ENCODE measurements around the gene OR8G1. TPM values are rescaled to one million over a fixed set of nuclear protein-coding genes. Genes with fewer than 3 reads are reported as not detected.
"Not testable (repeated sequence)": the region's sequence is repeated elsewhere in the genome, so short reads cannot be mapped to it uniquely, and the experiment has no call there.

The OR8G1 gene
- total RNA-seq, 1 donor from 2014 or later: not detected

- DNase-seq (ENCODE audit: missing footprints); ATAC-seq; intact Hi-C loops (cut with DNase I): not testable (repeated sequence)
These were observed 16.1 kb upstream of the OR8G1 start for GRCh38 chr11:124224618-124225423.

- intact Hi-C loops (cut with DNase I): no loop called here
- DNase-seq (ENCODE audit: missing footprints): no peak
- ATAC-seq: no peak
These were observed 15.4 kb upstream of the OR8G1 start for GRCh38 chr11:124225471-124225870.

GRCh38 chr11:124233376-124233775 is 7.5 kb upstream of the OR8G1 start:
- intact Hi-C loops (cut with DNase I): no loop called here
- ATAC-seq: no peak
- DNase-seq (ENCODE audit: missing footprints): no peak

GRCh38 chr11:124238512-124238911 is 2.4 kb upstream of the OR8G1 start:
- intact Hi-C loops (cut with DNase I): no loop called here
- ATAC-seq: no peak
- no peak for DNase-seq (ENCODE audit: missing footprints)

GRCh38 chr11:124249869-124250268 is 9.0 kb downstream of the OR8G1 start:
- intact Hi-C loops (cut with DNase I); ATAC-seq; DNase-seq (ENCODE audit: missing footprints): not testable (repeated sequence)

- DNase-seq (ENCODE audit: missing footprints) (no peak), ATAC-seq (no peak)
- intact Hi-C loops (cut with DNase I): no loop called here
These were observed 15.2 kb downstream of the OR8G1 start, which contains the start of gene OR8G5 for GRCh38 chr11:124256076-124256475. TSS of gene OR8G5 (plus strand) at chr11:124256376. CDS start at chr11:124264932, 8,556 bp downstream.

- DNase-seq (ENCODE audit: missing footprints); ATAC-seq; intact Hi-C loops (cut with DNase I): not testable (repeated sequence)
These were observed 24.1 kb downstream of the OR8G1 start for GRCh38 chr11:124265041-124265440.

- DNase-seq (ENCODE audit: missing footprints); ATAC-seq; intact Hi-C loops (cut with DNase I): not testable (repeated sequence)
These were observed 30.0 kb downstream of the OR8G1 start for GRCh38 chr11:124270886-124271285.

- DNase-seq (ENCODE audit: missing footprints): no peak
- ATAC-seq: no peak
- intact Hi-C loops (cut with DNase I): no loop called here
These were observed 33.1 kb downstream of the OR8G1 start for GRCh38 chr11:124274000-124274399.

GRCh38 chr11:124276081-124276480 is 35.2 kb downstream of the OR8G1 start:
- DNase-seq (ENCODE audit: missing footprints): no peak
- no peak for ATAC-seq
- intact Hi-C loops (cut with DNase I): no loop called here

GRCh38 chr11:124277207-124277606 is 36.3 kb downstream of the OR8G1 start:
- ATAC-seq (no peak), DNase-seq (ENCODE audit: missing footprints) (peak; percentile 65)
- intact Hi-C loops (cut with DNase I): no loop called here

GRCh38 chr11:124277804-124278203 is 36.9 kb downstream of the OR8G1 start:
- DNase-seq (ENCODE audit: missing footprints): no peak
- intact Hi-C loops (cut with DNase I): no loop called here
- ATAC-seq: no peak

GRCh38 chr11:124278261-124278660 is 37.4 kb downstream of the OR8G1 start:
- no peak for ATAC-seq
- intact Hi-C loops (cut with DNase I): no loop called here
- no peak for DNase-seq (ENCODE audit: missing footprints)

- ATAC-seq (no peak), DNase-seq (ENCODE audit: missing footprints) (no peak)
- intact Hi-C loops (cut with DNase I): no loop called here
These were observed 44.9 kb downstream of the OR8G1 start for GRCh38 chr11:124285610-124286344.

GRCh38 chr11:124294687-124295086 is 53.8 kb downstream of the OR8G1 start:
- intact Hi-C loops (cut with DNase I): no loop called here
- ATAC-seq: no peak

GRCh38 chr11:124296016-124296415 is 55.1 kb downstream of the OR8G1 start:
- ATAC-seq (no peak), DNase-seq (ENCODE audit: missing footprints) (no peak)
- intact Hi-C loops (cut with DNase I): no loop called here

More at GRCh38 chr11:124294687-124295086, 53.8 kb downstream of the OR8G1 start:
- no peak for DNase-seq (ENCODE audit: missing footprints)

GRCh38 chr11:124297921-124298320 is 57.0 kb downstream of the OR8G1 start:
- intact Hi-C loops (cut with DNase I): no loop called here

GRCh38 chr11:124301548-124301947 is 60.7 kb downstream of the OR8G1 start:
- intact Hi-C loops (cut with DNase I): no loop called here
- no peak for DNase-seq (ENCODE audit: missing footprints)
- ATAC-seq: no peak

More at GRCh38 chr11:124297921-124298320, 57.0 kb downstream of the OR8G1 start:
- ATAC-seq: no peak
- no peak for DNase-seq (ENCODE audit: missing footprints)

- ATAC-seq (no peak), DNase-seq (ENCODE audit: missing footprints) (no peak)
- intact Hi-C loops (cut with DNase I): no loop called here
These were observed 61.6 kb downstream of the OR8G1 start for GRCh38 chr11:124302347-124303125.
